HepG2 (cell line): ENCODE measurements around the gene ZNF396. TPM values are rescaled to one million over a fixed set of nuclear protein-coding genes. Genes with fewer than 3 reads are reported as not detected.
A peak's percentile ranks its signal among the peaks of the same experiment; 100 is the strongest.

Source experiments
- AHDC1 ChIP-seq: sonication (generic); formaldehyde crosslinking; IDR thresholded peaks from 2 replicates; pipeline ENCODE4 v1.5.1; 2020; ENCODE audit warnings: mild to moderate bottlenecking, missing genetic modification reagents, borderline replicate concordance
- E2F1 ChIP-seq: sonication (generic); formaldehyde crosslinking; IDR thresholded peaks from 2 replicates; pipeline ENCODE4 v1.5.0; 2020; ENCODE audit warnings: missing genetic modification reagents
- FOXA1 ChIP-seq, 2 experiments: fragments of 450-650 bp in 1 of 2; sonication (generic) in 1 of 2; formaldehyde crosslinking in 1 of 2; IDR thresholded peaks; 2 replicates each; pipeline versions ENCODE4 v1.4.0 to v1.6.1; 2016 to 2020; ENCODE audit warnings: missing genetic modification reagents in 1 of 2
- GMEB2 ChIP-seq: IDR thresholded peaks from 2 replicates; pipeline ENCODE4 v1.6.1; 2016; ENCODE audit warnings: missing biosample characterization, missing genetic modification reagents, low read depth
- HMGXB4 ChIP-seq, 2 experiments: sonication (generic) in 1 of 2; formaldehyde crosslinking in 1 of 2; IDR thresholded peaks; 2 replicates each; pipeline versions ENCODE4 v1.4.0 to v1.6.1; 2018 to 2020; ENCODE audit warnings: missing genetic modification reagents in 2 of 2, borderline replicate concordance in 1 of 2, low read depth in 1 of 2, mild to moderate bottlenecking in 1 of 2, missing biosample characterization in 1 of 2
- HNF1B ChIP-seq: sonication (generic); formaldehyde crosslinking; IDR thresholded peaks from 2 replicates; pipeline ENCODE4 v1.5.1; 2020; ENCODE audit warnings: mild to moderate bottlenecking, moderate library complexity, missing genetic modification reagents
- NFYC ChIP-seq: IDR thresholded peaks from 2 replicates; pipeline ENCODE4 v1.6.1; 2016; ENCODE audit warnings: missing genetic modification reagents, missing compliant biosample characterization
- RBFOX2 ChIP-seq: fragments of 200-400 bp; formaldehyde crosslinking; IDR thresholded peaks from 2 replicates; pipeline ENCODE4 v1.6.1; 2017; ENCODE audit warnings: low read depth, mild to moderate bottlenecking, low read length
- SYNCRIP ChIP-seq: fragments of 200-400 bp; formaldehyde crosslinking; IDR thresholded peaks from 2 replicates; pipeline ENCODE4 v1.6.1; 2018; ENCODE audit warnings: mild to moderate bottlenecking, low read depth, low read length; ENCODE audit not compliant: insufficient read depth
- TFDP2 ChIP-seq: sonication (generic); formaldehyde crosslinking; IDR thresholded peaks from 2 replicates; pipeline ENCODE4 v1.4.0; 2020; ENCODE audit warnings: missing genetic modification reagents
- ZNF263 ChIP-seq: sonication (generic); formaldehyde crosslinking; IDR thresholded peaks from 2 replicates; pipeline ENCODE4 v1.4.0; 2020; ENCODE audit warnings: missing genetic modification reagents
- ZNF552 ChIP-seq: sonication (generic); formaldehyde crosslinking; IDR thresholded peaks from 2 replicates; pipeline ENCODE4 v1.9.0; 2022; ENCODE audit warnings: missing genetic modification reagents, mild to moderate bottlenecking, borderline replicate concordance
- polyA plus RNA-seq, 8 experiments: library from polyadenylated mRNA; depleted of rRNA in 3 of 8; stranded (reverse) in 7 of 8; unstranded in 1 of 8; fragments of >200 nt; fragmentation: Illumina TruSeq in 4 of 8; extraction: Trizol in 4 of 8; gene quantifications; 2 replicates each; pipeline versions ENCODE4 v1.2.1 to v1.2.3, GENCODE V29; 2011 to 2016; ENCODE audit warnings: low read depth in 4 of 8, missing spikeins in 1 of 8, mixed read lengths in 1 of 8; ENCODE audit not compliant: insufficient read depth in 1 of 8
- total RNA-seq, 5 experiments: library from RNA; depleted of rRNA; stranded (reverse); fragments of >200 nt; fragmentation: Illumina TruSeq; extraction: Trizol; gene quantifications; 2 replicates each; pipeline ENCODE4 v1.2.3, GENCODE V29; 2016; ENCODE audit warnings: low read depth in 1 of 5

Gene ZNF396
- total and polyA plus RNA-seq, 2 of the 13 experiments (the other 11 are each of a cell fraction or from before 2014, with no cell fraction given) = 0.25 to 0.75 TPM

GRCh38 chr18:35343936-35344735 lies 33.0 kb downstream of the ZNF396 start, which contains the start of gene ZNF24 (continued):
- peak; percentile 58; the same call in 1 of the 2 replicates for TF ChIP-seq AHDC1 (CRISPR knock-in tag)
- TF ChIP-seq SYNCRIP = no peak
- TF ChIP-seq ZNF263 (CRISPR knock-in tag) = peak; percentile 62; the same call in 1 of the 2 replicates
- peak; percentile 57 for TF ChIP-seq HNF1B (CRISPR knock-in tag)
- peak; percentile 50; the same call in 1 of the 2 replicates for TF ChIP-seq GMEB2 (CRISPR knock-in tag)
- TF ChIP-seq RBFOX2 = peak; percentile 98
- TF ChIP-seq E2F1 = no peak
- peak in 1 of 2 experiments; percentile 86; a peak in 2 of 4 replicates for TF ChIP-seq HMGXB4 (CRISPR knock-in tag; IDR thresholded peaks at IDR 0.05; ENCODE audit: borderline replicate concordance in 1 of 2, low read depth in 1 of 2)
- TF ChIP-seq NFYC (CRISPR knock-in tag) = no peak; the same call in 1 of the 2 replicates
- TF ChIP-seq FOXA1 (IDR thresholded peaks at IDR 0.05) = no peak
- TF ChIP-seq FOXA1 (CRISPR knock-in tag; IDR thresholded peaks at IDR 0.05) = peak; percentile 3; the same call in 1 of the 2 replicates
- TF ChIP-seq ZNF552 (CRISPR knock-in tag) = 0 out of 2 replicates have a peak, but pooled peaks have one; percentile 61
- peak; percentile 70; the same call in 1 of the 2 replicates for TF ChIP-seq TFDP2 (CRISPR knock-in tag)
